GM06990 (cell line): ENCODE measurements around the gene ARHGEF39.

Experiments
- DNase-seq: peaks from one replicate; pipeline ENCODE4 v3.0.0-alpha.2; 2011; ENCODE audit not compliant: insufficient read length; ENCODE audit errors: extremely low read depth
- H3K27me3 ChIP-seq: replicated peaks from 2 replicates; pipeline ENCODE4 v1.6.0; 2011; ENCODE audit warnings: low read length; ENCODE audit not compliant: control insufficient read depth, insufficient read depth
- H3K36me3 ChIP-seq: 2 replicates; pipeline ENCODE4 v1.5.1; 2011; ENCODE audit warnings: low read length; ENCODE audit not compliant: control insufficient read depth, insufficient read depth
- H3K4me3 ChIP-seq: replicated peaks from 2 replicates; pipeline ENCODE4 v1.5.1; 2011; ENCODE audit warnings: low read depth, mild to moderate bottlenecking, control low read depth, low read length
- TF ChIP-seq, protein P1 (sequence below): IDR thresholded peaks from 2 replicates; pipeline ENCODE4 v1.5.1; 2011; ENCODE audit warnings: low read length, control low read depth, mild to moderate bottlenecking, inconsistent platforms; ENCODE audit not compliant: insufficient read depth, poor library complexity, severe bottlenecking

ARHGEF39 gene

GRCh38 chr9:35696520-35697215, 31.7 kb upstream of the ARHGEF39 start:
- DNase-seq: no peak
- no peak overlapping the region for H3K4me3 ChIP-seq
- TF ChIP-seq, protein P1, sequence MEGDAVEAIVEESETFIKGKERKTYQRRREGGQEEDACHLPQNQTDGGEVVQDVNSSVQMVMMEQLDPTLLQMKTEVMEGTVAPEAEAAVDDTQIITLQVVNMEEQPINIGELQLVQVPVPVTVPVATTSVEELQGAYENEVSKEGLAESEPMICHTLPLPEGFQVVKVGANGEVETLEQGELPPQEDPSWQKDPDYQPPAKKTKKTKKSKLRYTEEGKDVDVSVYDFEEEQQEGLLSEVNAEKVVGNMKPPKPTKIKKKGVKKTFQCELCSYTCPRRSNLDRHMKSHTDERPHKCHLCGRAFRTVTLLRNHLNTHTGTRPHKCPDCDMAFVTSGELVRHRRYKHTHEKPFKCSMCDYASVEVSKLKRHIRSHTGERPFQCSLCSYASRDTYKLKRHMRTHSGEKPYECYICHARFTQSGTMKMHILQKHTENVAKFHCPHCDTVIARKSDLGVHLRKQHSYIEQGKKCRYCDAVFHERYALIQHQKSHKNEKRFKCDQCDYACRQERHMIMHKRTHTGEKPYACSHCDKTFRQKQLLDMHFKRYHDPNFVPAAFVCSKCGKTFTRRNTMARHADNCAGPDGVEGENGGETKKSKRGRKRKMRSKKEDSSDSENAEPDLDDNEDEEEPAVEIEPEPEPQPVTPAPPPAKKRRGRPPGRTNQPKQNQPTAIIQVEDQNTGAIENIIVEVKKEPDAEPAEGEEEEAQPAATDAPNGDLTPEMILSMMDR: peak; percentile 94
- peaks cover 36% of the 10 kb centered on the region for H3K36me3 ChIP-seq
- no peaks in the 10 kb centered on the region for H3K27me3 ChIP-seq

DNA sequence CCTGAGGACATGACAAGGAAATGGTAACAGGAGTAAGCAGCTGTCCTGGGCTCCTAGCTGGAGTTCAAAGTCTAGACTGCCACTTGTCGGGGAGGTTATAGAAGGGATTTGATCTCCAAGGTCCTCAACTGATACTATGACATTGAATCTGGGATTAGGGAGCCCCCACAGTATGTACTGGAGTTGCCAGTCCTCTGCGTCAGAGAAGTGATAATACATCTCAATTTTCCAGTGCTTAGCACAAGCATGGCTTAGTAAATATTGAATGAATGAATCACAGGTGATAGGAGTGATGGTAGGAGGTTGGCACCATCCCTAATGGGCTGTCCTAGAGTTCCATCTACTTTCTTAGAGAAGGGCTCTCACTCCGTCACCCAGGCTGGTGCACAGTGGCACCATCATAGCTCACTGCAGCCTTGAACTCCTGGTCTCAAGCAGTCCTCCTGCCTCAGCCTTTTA, 31.0 kb upstream of the ARHGEF39 start:
- TF ChIP-seq, protein P1: no peak
- DNase-seq: no peak
- peaks cover 33% of the 10 kb centered on the region for H3K36me3 ChIP-seq
- no peaks in the 10 kb centered on the region for H3K27me3 ChIP-seq
- H3K4me3 ChIP-seq: no peak overlapping the region

DNA sequence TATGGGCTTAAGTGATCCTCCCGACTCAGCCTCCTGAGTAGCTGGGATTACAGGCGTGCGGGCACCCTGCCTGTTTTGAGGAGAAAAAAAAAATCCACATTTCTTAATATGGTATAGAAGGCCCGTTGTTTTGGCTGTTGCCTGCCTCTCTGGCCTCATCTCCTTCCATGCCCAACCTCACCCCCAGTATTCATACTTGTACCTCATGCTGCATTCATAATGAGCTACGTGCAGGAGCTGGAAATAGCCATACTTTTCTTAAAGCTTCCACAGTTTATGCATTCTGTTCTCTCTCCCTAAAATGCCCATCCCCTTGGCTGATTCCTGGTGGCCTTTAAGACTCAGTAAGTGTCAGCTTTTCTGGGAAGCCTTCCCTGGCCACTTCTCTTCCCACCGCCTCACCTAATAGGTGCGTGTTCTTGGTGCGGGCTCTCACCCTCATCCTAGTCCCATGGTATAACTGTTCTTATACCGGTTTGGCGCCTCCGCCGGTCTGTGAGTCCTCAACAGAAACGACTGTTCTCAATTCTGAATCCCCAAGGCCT, 26.8 kb upstream of the ARHGEF39 start:
- DNase-seq: no peak
- H3K36me3 ChIP-seq: peaks cover 6% of the 10 kb centered on the region
- TF ChIP-seq, protein P1: no peak
- H3K4me3 ChIP-seq: no peak overlapping the region
- no peaks in the 10 kb centered on the region for H3K27me3 ChIP-seq

DNA sequence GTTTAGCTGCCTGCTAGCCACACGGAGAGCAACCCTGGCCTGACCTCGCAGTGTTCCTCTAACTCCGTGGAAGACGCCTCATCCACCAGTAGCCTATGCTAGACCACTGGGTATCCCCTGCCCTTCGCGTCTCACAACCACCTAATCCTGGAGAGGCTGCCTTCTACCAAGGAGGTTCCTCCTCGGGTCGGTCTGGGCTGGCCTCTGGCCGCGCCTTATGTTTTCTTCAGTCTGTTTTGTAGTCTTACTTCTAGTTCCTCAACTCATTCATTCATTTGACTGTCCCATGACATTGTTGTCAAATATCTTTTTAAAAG, 26.3 kb upstream of the ARHGEF39 start:
- Histone ChIP-seq H3K36me3 (peaks cover 3% of the 10 kb centered on the region), H3K27me3 (no peaks in the 10 kb centered on the region), H3K4me3 (peak overlapping the region; percentile 71)
- TF ChIP-seq, protein P1: no peak
- no peak for DNase-seq

DNA sequence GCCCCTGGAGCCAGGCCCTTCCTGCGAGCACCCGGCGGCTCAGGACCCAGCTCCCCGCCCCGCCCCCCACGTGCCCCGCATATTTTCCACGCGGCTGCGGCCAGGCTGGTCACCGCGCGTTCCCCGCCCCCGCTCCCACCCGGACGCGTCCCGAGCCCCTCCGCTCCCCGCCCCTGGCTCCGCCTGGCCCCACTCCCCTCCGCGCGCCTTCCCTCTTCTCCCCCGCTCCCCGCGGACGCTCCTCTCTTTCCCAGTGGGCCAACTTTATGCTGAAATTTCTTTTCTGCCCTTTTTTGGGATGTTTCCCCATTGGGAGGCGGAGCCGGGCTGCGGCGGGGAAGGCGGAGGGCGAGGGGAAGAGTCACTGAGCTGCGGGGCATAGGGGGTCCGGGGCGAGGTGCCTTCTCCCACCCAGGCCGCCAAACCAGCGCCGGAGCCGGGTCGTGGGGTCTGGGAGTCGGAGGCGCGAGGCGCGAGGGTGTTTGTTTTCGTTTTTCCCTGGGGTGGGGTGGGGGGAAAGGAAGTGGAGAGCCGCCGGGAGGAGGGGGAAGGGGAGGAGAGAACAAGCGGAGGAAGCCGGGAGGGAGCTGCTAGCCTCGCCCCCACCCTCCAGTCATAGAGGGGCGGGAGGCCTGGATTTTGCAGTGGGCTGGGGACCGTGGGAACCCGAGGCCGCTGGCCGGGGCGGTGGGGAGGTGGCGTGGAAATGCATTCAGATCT, 25.8 kb upstream of the ARHGEF39 start:
- TF ChIP-seq, protein P1: no peak
- Histone ChIP-seq H3K36me3 (no peaks in the 10 kb centered on the region), H3K27me3 (no peaks in the 10 kb centered on the region), H3K4me3 (peak overlapping the region; percentile 71)
- DNase-seq: no peak
